ENCODE data around the gene TRPV3. TPM values are rescaled to one million over a fixed set of nuclear protein-coding genes. Genes with fewer than 3 reads are reported as not detected.

TRPV3 gene
- total RNA-seq, 1 donor from 2014 or later = 0.08 TPM

DNA sequence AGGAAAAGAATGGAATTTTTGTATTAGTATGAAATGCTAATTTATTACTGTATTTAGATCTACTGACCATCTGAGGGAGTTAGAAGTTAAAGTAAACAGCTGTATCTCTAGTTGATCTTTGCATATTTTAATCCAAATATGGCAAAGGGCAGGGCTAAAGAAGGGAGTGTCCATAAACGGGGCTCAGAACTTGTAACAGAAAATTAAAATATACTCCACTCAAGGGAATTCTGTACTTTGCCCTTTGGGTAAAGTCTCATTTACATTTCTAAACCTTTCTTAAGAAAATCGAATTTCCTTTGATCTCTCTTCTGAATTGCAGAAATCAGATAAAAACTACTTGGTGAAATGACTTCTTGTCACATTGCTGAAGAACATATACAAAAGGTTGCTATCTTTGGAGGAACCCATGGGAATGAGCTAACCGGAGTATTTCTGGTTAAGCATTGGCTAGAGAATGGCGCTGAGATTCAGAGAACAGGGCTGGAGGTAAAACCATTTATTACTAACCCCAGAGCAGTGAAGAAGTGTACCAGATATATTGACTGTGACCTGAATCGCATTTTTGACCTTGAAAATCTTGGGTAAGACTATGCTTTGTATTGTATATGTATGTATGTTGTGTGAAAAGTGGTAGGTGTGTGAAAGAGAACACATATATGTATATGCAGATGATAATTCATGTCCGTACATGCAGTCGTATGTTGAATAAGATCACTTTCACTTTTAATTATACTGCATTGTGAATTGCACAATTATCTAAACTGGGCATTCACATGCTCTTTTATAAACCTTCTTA lies 81.6 kb downstream of the TRPV3 start, which contains the start of gene ASPA:
TSS of gene ASPA (plus strand) at position 186 of the 799 bp plus-strand sequence. CDS start at position 349, 163 bp downstream.
- H3K27me3 Mint-ChIP-seq (ENCODE audit: unreplicated experiment) = no peaks in the 10 kb centered on the region
- H3K4me3 Mint-ChIP-seq (ENCODE audit: unreplicated experiment) = no peak within 1 kb of the TSS
- H3K27ac Mint-ChIP-seq (ENCODE audit: unreplicated experiment) = no peak within 1 kb of the TSS
- no peak for DNase-seq (ENCODE audit: extremely low spot score, unreplicated experiment)
- H3K36me3 Mint-ChIP-seq (ENCODE audit: unreplicated experiment) = no peaks in the 10 kb centered on the region
- H3K4me1 Mint-ChIP-seq (ENCODE audit: unreplicated experiment) = no peaks in the 10 kb centered on the region
- TF ChIP-seq, protein P1, sequence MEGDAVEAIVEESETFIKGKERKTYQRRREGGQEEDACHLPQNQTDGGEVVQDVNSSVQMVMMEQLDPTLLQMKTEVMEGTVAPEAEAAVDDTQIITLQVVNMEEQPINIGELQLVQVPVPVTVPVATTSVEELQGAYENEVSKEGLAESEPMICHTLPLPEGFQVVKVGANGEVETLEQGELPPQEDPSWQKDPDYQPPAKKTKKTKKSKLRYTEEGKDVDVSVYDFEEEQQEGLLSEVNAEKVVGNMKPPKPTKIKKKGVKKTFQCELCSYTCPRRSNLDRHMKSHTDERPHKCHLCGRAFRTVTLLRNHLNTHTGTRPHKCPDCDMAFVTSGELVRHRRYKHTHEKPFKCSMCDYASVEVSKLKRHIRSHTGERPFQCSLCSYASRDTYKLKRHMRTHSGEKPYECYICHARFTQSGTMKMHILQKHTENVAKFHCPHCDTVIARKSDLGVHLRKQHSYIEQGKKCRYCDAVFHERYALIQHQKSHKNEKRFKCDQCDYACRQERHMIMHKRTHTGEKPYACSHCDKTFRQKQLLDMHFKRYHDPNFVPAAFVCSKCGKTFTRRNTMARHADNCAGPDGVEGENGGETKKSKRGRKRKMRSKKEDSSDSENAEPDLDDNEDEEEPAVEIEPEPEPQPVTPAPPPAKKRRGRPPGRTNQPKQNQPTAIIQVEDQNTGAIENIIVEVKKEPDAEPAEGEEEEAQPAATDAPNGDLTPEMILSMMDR (IDR thresholded peaks at IDR 0.05) = no peak
- no peaks in the 10 kb centered on the region for H3K9me3 Mint-ChIP-seq (ENCODE audit: unreplicated experiment)

DNA sequence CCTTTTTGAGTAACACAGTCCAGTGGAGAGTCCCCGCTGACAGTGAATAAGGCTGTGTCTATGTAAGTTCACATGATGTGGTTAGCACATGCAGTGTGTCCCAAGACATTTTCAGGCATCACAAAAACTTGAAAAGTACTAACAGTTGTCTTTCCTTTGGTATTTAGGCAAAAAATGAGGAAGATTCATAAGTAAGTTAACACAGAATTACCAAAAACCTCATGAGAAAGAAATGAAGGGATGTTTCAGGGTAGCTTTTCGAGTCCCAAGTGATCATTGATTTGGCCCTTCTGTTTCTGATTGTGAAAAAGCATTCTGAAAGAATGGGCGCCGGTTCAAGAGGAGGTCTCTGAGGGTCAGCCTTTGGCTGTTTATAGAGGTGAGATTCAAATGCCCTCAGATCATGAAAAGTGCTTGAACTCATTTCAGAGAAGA lies 82.3 kb downstream of the TRPV3 start:
- no peak overlapping the region for H3K27ac Mint-ChIP-seq (ENCODE audit: unreplicated experiment)
- H3K4me3 Mint-ChIP-seq (ENCODE audit: unreplicated experiment) = no peak overlapping the region
- TF ChIP-seq, protein P1 (IDR thresholded peaks at IDR 0.05) = no peak
- DNase-seq (ENCODE audit: extremely low spot score, unreplicated experiment) = no peak
- no peaks in the 10 kb centered on the region for H3K4me1 Mint-ChIP-seq (ENCODE audit: unreplicated experiment)
- no peaks in the 10 kb centered on the region for H3K36me3 Mint-ChIP-seq (ENCODE audit: unreplicated experiment)
- H3K27me3 Mint-ChIP-seq (ENCODE audit: unreplicated experiment) = no peaks in the 10 kb centered on the region
- no peaks in the 10 kb centered on the region for H3K9me3 Mint-ChIP-seq (ENCODE audit: unreplicated experiment)

DNA sequence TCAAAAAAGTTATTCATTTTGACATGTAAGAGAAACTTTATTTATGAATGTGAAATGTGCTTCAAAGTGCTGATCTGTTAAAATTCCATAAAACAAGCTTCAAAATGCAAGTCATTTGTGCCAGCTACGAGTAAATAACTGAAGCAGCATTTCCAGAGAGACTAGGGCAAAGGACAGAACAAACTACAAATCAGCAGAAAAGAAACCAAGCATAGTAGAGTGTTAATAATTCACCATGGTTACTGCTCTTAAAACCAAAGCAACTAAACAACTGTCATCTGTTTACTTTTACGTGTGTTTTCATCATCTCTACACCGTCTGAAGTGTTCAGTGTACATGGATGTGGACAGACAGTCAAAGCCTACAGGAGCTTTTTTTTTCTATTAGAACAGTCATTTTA lies 83.4 kb downstream of the TRPV3 start:
- Mint-ChIP-seq H3K9me3 (ENCODE audit: unreplicated experiment) (no peaks in the 10 kb centered on the region), H3K36me3 (ENCODE audit: unreplicated experiment) (no peaks in the 10 kb centered on the region), H3K4me3 (ENCODE audit: unreplicated experiment) (no peak overlapping the region), H3K27ac (ENCODE audit: unreplicated experiment) (no peak overlapping the region), H3K27me3 (ENCODE audit: unreplicated experiment) (no peaks in the 10 kb centered on the region), H3K4me1 (ENCODE audit: unreplicated experiment) (no peaks in the 10 kb centered on the region)
- DNase-seq (ENCODE audit: extremely low spot score, unreplicated experiment) = no peak
- TF ChIP-seq, protein P1 (IDR thresholded peaks at IDR 0.05) = no peak

DNA sequence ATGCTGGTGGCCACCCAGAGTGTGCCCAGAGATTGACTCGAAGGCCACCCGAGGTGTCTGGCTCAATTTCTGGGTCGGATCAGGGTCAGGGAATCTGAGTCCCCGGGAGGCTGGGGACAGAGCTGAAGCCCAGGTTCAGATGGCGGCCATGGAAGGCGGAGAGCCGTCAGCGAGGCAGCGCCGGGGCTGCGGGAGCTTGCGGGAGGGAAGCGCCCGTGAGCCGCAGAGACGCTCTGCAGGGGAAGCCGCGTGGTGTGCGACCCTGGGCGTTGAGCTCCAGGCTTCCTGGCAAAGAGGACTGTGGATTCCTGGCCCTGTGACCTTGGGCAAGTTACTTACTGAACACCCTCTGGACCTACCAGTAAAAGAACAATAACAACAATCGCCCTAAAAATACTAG lies 85.5 kb downstream of the TRPV3 start:
- H3K27ac Mint-ChIP-seq (ENCODE audit: unreplicated experiment) = no peak overlapping the region
- H3K9me3 Mint-ChIP-seq (ENCODE audit: unreplicated experiment) = no peaks in the 10 kb centered on the region

DNA sequence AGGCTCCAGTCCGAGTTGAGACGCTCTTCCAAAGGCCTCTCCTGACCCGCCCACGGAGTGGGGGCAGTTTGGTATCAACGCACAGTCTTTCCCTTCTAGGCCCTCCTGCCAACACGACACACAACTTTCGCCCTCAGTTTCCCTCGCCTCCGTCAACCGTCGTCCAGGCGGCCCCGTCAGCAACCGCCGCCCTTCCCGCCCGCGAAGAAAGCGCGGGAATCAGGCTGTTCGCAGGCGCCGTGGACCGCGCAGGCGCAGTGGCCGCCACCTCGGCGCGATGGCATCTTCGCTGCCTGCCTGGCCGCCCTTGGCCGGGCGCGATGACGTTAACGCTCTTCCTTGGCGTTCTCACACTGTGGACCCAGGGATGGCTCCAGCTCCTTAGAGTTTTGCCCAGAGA lies 86.0 kb downstream of the TRPV3 start, which contains the start of gene SPATA22:
TSS of gene SPATA22 (minus strand) at position 221 of the 400 bp plus-strand sequence. CDS start 2,494 bp downstream, outside the sequence.
- no peak within 1 kb of the TSS for H3K4me3 Mint-ChIP-seq (ENCODE audit: unreplicated experiment)
- TF ChIP-seq, protein P1 (IDR thresholded peaks at IDR 0.05) = no peak
- H3K27ac Mint-ChIP-seq (ENCODE audit: unreplicated experiment) = no peak within 1 kb of the TSS
- H3K36me3 Mint-ChIP-seq (ENCODE audit: unreplicated experiment) = no peaks in the 10 kb centered on the region
- peaks cover 2% of the 10 kb centered on the region for H3K27me3 Mint-ChIP-seq (ENCODE audit: unreplicated experiment)
- H3K9me3 Mint-ChIP-seq (ENCODE audit: unreplicated experiment) = no peaks in the 10 kb centered on the region
- H3K4me1 Mint-ChIP-seq (ENCODE audit: unreplicated experiment) = no peaks in the 10 kb centered on the region
- no peak for DNase-seq (ENCODE audit: extremely low spot score, unreplicated experiment)

More for the DNA sequence above, 85.5 kb downstream of the TRPV3 start:
- Mint-ChIP-seq H3K27me3 (ENCODE audit: unreplicated experiment) (peaks cover 2% of the 10 kb centered on the region), H3K4me1 (ENCODE audit: unreplicated experiment) (no peaks in the 10 kb centered on the region), H3K36me3 (ENCODE audit: unreplicated experiment) (no peaks in the 10 kb centered on the region), H3K4me3 (ENCODE audit: unreplicated experiment) (no peak overlapping the region)
- TF ChIP-seq, protein P1 (IDR thresholded peaks at IDR 0.05) = no peak
- no peak for DNase-seq (ENCODE audit: extremely low spot score, unreplicated experiment)

All from osteocyte (in vitro differentiated cells).